ELF-1 (cell line): ENCODE data around the gene SH2D3C.
A peak's percentile ranks its signal among the peaks of the same experiment; 100 is the strongest.

Source experiments
- DNase-seq: peaks from one replicate; pipeline ENCODE4 v3.0.0-alpha.2; 2016; ENCODE audit warnings: low read depth, low spot score

Gene SH2D3C

DNA sequence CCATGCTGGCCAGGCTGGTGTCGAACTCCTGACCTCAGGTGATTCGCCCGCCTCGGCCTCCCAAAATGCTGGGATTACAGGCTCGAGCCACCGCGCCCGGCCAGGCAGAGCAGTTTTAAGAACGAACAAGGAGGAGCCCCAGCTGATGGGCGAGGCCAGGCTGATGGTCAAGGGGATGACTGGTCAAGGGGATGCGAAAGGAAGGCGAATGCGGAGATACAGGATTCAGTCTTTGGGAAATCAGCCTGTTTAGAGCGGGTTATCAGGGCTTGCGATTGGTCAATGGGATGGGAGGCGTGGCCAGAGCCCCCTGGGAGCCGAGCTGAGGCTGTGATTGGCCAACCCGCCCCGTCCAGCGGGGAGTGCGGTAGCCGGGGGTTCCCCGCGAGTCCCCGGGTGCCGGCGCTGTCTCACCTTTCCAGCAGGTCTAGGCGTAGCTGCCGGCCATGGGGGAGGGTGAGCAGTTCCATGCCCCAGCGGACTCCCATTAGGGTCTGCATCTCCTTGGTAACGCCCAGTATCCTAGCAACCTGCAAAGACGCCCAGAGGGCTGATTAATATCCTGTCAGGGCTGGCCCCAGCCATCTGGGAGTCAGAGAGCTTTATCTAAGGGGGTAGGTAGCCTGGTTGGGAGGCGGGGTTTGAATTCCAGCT, 35.9 kb downstream of the SH2D3C start:
- DNase-seq: peak; percentile 97

DNA sequence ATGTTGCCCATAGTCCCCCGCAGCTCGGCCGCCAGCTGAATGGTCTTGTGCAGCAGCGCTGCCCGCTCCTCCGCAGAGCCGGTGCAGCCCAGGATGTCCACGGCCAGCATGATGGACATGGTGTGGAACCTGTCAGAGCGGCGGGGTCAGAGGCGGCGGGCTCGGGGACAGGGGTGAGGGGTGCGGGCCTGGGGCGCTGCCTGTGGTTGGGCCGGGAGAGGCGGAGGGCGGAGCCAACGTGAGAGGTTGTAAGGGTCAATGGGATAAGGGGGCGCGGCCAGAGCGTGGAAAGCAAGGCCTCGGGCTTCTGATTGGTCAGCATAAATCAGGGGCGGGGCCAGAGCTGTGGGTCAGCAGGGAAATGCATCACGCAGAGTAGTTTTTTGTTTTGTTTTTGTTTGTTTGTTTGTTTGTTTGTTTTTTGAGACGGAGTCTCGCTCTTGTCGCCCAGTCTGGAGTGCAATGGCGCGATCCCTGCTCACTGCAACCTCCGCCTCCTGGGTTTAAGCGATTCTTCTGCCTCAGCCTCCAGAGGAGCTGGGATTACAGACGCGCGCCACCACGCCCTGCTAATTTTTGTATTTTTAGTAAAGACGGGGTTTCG, 36.5 kb downstream of the SH2D3C start:
- peak; percentile 94 for DNase-seq

- no peak for DNase-seq
Observed at GRCh38 chr9:127739614-127740330, 38.7 kb downstream of the SH2D3C start.

DNA sequence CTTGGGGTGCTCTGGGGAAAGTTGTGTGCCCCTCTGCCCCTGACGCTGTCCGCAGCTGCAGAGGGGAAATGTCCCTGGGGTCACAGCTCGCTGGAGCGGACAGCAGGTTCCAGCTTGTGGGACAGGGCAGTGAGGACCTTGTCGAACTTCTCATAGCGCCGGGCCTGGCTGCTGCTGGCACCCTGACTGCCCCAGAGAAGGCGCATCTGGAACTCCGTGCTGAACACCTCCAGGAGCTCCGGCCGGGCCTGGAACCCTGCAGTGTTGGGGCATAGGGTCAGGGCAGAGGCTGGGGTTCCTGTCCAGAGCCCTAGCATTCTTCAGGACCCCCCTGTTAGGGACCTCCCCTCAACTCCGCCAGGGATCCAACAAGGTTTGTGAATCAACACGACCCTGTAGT, 39.8 kb downstream of the SH2D3C start:
- DNase-seq: no peak

GRCh38 chr9:127735530-127736185, 42.8 kb downstream of the SH2D3C start:
- no peak for DNase-seq

DNA sequence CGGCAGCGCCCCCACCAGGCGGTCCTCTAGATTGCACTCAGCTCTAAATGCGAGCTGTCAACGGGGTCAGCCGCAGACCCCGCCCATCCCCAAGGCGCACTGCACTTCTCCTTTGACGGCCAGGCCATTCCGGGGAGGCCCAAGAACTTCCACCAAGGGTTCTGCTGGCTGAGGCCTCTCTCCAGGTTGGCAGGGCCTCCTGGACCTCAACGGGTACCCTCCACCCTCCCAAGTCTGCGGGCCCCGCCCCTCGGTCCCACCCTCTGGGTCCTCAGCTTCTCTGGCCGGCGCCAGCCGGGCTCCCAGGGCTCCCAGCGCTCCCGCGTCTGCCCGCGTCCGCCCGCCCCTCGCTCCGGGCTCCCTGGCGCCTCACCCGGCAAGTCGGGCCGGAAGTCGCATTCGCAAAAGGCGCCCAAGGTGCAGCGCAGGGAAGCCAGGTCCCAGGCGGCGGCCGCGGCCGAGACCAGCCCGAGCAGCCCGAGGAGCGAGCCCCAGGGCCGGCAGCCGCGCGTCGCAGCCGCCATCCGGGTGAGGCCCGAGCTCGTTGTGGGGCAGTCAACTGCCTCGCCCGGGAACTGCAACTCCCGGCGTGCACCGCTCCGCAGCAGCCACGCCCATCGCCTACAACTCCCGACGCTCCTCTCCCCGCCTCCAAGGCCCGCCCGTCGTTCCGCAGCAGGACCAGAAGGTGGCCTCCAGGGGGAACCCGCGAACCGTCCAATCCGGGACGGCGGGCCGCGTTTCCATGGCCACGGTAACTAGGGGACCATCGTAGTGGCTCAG, 43.5 kb downstream of the SH2D3C start, which contains the start of gene TOR2A:
TSS of gene TOR2A (minus strand) at position 548 of the 783 bp plus-strand sequence. CDS start at position 524, 24 bp downstream.
- peak; percentile 99 for DNase-seq

DNA sequence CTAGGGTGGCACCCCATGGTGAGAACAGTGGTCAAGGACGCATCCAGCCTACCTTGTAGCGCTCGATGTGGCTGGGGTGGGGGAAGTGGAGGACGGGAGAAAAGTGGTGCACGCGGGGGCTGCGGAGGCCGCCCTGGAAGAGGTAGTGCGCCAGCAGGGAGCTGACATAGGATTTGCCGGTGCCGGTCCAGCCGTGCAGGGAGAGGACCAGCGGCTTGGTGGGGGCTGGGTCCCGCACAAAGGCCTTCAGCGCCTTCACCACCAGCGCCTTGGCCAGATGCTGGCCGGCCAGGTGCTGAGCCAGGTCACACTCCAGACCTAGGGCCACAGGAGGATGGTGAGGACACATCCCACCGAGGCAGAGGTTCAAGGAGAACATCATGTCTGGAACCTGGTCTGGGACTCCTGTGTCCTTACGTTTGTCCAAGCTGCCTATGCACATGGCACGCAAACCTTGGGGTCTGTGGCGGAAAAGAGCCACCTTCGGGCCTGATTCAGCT, 44.2 kb downstream of the SH2D3C start:
- DNase-seq: no peak

DNA sequence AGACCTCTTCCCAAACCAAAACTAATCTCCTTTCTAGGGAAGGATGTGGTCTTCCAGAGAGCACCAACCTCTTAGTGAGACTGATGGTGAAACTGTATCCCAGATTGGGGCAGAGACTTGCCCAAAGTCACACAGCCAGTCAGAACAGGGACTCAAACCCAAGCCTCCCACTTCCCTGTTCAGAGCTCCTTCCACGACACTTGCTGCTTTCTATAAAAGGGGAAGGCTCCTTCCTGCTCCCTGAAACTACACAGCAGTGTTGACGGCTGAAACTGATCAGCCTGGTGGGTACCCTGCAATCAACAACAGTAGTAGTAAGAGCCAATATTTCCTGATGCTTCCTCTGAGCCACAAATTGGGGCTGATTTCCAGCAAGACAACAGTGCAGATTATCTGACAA, 44.9 kb downstream of the SH2D3C start:
- DNase-seq: no peak

DNA sequence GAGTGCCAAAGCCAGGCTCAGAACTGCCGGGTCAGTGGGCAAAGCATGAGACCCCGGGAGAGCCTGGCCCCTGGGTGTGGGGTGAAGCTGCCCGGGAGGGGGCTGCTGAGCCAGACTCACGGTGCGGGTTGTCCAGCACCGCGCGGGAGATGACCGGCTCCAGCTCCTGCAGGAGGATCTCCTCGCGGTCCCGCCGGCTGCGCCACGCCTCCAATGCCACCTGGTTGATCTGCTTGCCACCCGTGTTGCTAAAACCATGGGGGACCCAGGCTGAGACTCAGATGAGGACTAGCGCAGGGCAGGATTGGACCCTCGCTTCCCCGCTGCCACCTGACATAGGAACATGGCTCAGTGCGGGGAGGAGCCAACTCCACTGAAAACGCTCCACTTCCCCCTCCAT, 46.0 kb downstream of the SH2D3C start:
- DNase-seq: no peak

GRCh38 chr9:127731938-127732337, 46.5 kb downstream of the SH2D3C start:
- no peak for DNase-seq

- no peak for DNase-seq
Observed at GRCh38 chr9:127730799-127731410, 47.6 kb downstream of the SH2D3C start.

DNA sequence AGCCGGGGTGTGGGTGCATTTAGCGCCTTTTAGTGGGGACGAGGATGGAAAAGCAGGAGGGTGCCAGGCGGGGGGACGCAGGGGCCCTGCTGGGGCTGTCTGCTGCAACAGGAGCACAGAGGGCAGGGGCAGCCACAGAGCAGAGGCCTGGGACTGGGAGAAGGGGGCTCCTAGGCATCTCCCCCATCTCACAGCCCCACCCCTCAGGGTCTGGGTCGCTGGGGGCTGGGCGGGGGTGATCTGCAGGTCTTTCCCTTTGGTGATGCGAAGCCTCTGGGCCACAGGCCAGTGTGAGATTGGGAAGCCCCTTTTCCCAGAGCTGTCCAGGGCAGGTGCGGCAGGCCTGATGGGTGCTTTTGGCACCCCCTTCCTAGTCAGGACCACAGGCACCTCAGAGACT, 48.2 kb downstream of the SH2D3C start:
- no peak for DNase-seq

DNA sequence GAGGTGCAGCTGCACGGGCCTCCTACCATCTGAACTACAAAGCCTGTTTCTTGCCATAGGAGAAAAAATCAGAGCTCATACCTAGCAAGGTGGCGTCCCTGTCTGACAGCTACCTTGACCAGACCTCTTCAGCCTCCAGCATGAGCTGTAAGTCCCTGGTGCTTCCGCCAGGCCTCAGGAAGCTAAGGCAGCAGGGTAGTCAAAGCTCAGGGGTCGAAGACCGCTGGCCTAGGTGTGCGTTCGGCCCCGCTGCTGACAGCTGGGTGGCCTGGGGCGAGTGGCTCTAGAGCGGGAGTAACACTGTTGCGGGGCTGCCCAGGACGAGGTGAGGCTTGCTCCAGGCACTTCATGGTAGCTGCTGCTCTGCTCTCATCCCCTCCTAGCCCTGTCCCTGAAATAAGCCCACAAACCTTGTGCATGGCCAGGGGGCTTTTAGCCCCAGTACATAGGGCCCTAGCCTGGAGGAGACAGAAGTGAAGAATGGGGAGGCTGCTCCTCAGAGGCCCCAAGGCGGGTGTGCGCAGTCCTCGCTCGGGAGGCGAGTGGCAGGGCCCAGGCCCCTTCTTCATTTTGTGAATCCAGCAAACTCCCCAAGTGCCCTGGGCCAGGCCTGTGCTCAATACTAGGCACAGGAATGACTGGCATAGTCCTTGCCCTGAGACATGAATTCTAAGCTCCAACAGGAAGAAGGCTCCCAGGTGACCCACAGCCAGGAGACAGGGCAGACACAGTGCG, 48.8 kb downstream of the SH2D3C start:
- peak; percentile 29 for DNase-seq

GRCh38 chr9:127728808-127729207, 49.7 kb downstream of the SH2D3C start:
- no peak for DNase-seq

DNA sequence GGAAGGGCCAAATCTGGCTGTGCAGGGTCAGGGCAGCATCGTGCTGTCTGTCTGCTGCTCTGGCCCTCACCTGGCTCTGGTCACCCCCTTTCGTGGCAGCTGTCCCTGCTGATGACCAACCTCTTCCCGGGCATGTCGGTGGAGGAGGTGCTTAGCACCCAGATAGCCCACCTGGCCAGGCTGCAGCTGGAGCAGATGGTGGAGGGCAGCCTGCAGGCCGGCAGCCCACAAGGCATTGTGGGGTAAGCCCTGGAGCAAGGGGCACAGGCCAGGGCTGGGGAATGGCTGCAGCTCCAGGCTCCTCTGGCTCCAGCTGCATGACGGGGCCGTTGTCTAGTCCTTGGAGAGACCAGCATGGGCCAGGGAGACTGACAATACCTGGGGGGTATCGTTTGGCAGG, 51.6 kb downstream of the SH2D3C start:
- no peak for DNase-seq

- DNase-seq: no peak
Observed at GRCh38 chr9:127724012-127724411, 54.5 kb downstream of the SH2D3C start.

- DNase-seq: no peak
Observed at GRCh38 chr9:127723444-127723843, 55.0 kb downstream of the SH2D3C start.

- DNase-seq: no peak
Observed at GRCh38 chr9:127723013-127723412, 55.5 kb downstream of the SH2D3C start.

DNA sequence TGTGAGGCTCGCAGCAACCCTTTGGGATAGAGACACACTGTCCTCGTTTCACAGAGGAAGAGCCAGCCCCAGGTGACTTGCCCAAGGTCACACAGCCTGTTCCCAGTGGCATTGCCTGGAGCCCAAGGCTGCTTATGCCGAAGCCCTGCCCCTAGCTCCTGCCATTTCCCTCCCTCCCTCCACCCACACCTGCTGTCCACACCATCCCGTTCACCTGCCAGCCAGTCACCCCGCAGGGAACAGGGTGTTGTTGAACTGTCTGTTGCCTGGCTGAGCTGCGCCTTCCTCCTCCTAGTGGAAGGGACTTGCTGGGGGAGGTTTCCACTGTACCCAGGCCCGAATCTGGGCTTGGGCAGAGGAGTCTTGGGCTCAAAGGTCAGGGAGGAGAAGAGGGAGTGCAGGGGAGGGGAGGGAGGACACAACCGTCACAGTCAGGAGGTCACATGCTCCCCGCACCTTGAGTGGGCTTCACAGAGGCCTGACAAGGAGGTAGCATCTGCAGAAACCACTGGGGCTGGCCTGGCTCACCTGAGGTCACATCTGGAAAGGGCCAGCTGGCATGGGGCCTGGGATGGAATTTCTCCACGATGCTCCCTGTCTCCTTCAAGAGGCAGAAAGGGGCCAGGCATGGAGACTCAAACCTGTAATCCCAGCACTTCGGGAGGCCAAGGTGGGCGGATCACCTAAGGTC, 56.3 kb downstream of the SH2D3C start:
- no peak for DNase-seq

DNA sequence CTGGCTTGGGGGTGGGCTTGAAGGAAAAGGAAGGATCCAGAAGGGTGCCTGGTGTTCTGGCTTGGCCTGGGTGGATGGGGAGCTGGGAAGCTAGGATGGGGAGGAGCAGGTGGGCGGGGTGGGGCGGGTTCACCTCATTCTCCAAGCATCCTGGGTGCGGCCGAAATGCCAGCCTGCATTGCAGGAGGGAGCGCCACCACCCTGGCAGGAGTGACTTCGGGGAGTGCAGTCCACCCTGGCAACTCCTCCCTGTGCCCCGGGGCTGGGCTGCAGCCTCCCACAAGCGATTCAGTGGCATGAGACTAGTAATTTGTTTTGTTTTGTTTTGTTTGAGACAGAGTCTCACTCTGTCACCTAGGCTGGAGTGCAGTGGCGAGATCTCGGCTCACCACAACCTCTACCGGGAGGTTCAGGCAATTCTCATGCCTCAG, 57.1 kb downstream of the SH2D3C start:
- DNase-seq: no peak
